Stomach (tissue), 9 donors: Measurements from ENCODE around the gene MTCL1. TPM values are rescaled to one million over a fixed set of nuclear protein-coding genes. Genes with fewer than 3 reads are reported as not detected.

Experiments used
- DNase-seq, 2 donors: peaks; one replicate each; pipeline versions ENCODE4 v3.0.0 to v3.0.0-alpha.2; 2013 to 2019
- H3K27ac ChIP-seq, 5 donors: fragments of 200-600 bp in 4 of 5; sonication (generic) in 4 of 5; one replicate each; pipeline ENCODE4 v1.5.1; 2013 to 2019; ENCODE audit warnings: mild to moderate bottlenecking in 1 of 5, moderate library complexity in 1 of 5
- H3K27me3 ChIP-seq, 3 donors: fragments of 200-600 bp; sonication (generic); one replicate each; pipeline ENCODE4 v1.5.1; 2017 to 2019; ENCODE audit warnings: mixed run types in 1 of 3
- H3K36me3 ChIP-seq, 4 donors: fragments of 200-600 bp; sonication (generic); 1 replicate in 3 of 4; 2 replicates in 1 of 4; pipeline ENCODE4 v1.5.1; 2016 to 2019
- H3K4me1 ChIP-seq, 4 donors: fragments of 200-600 bp; sonication (generic); one replicate each; pipeline ENCODE4 v1.5.1; 2016 to 2019
- H3K4me3 ChIP-seq, 4 donors: fragments of 200-600 bp; sonication (generic) in 3 of 4; one replicate each; pipeline ENCODE4 v1.5.1; 2016 to 2019; ENCODE audit warnings: mild to moderate bottlenecking in 1 of 4
- H3K9me3 ChIP-seq, 4 donors: fragments of 200-600 bp; sonication (generic); one replicate each; pipeline ENCODE4 v1.5.1; 2016 to 2019
- CTCF ChIP-seq, 7 experiments: fragments of 450-650 bp in 4 of 7; fragments of 200-600 bp in 3 of 7; sonication (generic) in 3 of 7; IDR thresholded peaks; one replicate each; pipeline ENCODE4 v1.5.1; 2016 to 2019; ENCODE audit warnings: antibody characterized with exemption in 7 of 7, control low read depth in 2 of 7, mild to moderate bottlenecking in 1 of 7
- EP300 ChIP-seq: sonication (generic); formaldehyde crosslinking; IDR thresholded peaks from one replicate; pipeline ENCODE4 v1.6.1; 2017; ENCODE audit warnings: antibody characterized with exemption
- POLR2A ChIP-seq, 4 donors: fragments of 450-650 bp; IDR thresholded peaks; one replicate each; pipeline ENCODE4 v1.6.1; 2016; ENCODE audit warnings: antibody characterized with exemption in 4 of 4, control low read depth in 2 of 4, mild to moderate bottlenecking in 1 of 4, moderate library complexity in 1 of 4
- POLR2AphosphoS5 ChIP-seq, 3 donors: sonication (generic); formaldehyde crosslinking; IDR thresholded peaks; one replicate each; pipeline ENCODE4 v1.6.1; 2016; ENCODE audit warnings: antibody characterized with exemption in 3 of 3
- WGBS, 5 donors: extraction: QIAGEN DNeasy Blood & Tissue Kit in 3 of 5; methylation state at CpG; one replicate each; pipeline versions ENCODE4 v1.1.5 to v1.1.7; 2013 to 2018; 5-methylcytosine and 5-hydroxymethylcytosine counted together
- intact Hi-C: fragments of 100-400 bp; cut with DNase I; formaldehyde crosslinking; loops from one replicate; pipeline ENCODE4 v1.15.1; 2023; ENCODE audit warnings: low total_unique reads
- polyA plus RNA-seq, 3 donors: library from polyadenylated mRNA; stranded (reverse); fragments of 200-250 nt; gene quantifications; one replicate each; pipeline ENCODE4 v1.2.3, GENCODE V29; 2013
- total RNA-seq, 5 donors: library from RNA; depleted of rRNA; stranded (reverse); fragments of >200 nt; gene quantifications; one replicate each; pipeline versions ENCODE4 v1.1.0 to v1.2.3, GENCODE V29; 2014 to 2016
- donor health status: healthy with polysubstance abuse.
- donor health status: Bipolar disorder and iron deficiency.
- donor health status: healthy.

MTCL1 gene
- total and polyA plus RNA-seq, 8 donors = 2.3 to 225 (median 20.5) TPM

- Histone ChIP-seq H3K27ac (peak overlapping the region in 1 of 5 donors; percentile 54), H3K4me1 (peaks cover 0 to 39% (median 19%) of the 10 kb centered on the region in 4 donors), H3K27me3 (no peaks in the 10 kb centered on the region), H3K9me3 (no peaks in the 10 kb centered on the region), H3K4me3 (no peak overlapping the region), H3K36me3 (peaks cover 0 to 20% (median 9%) of the 10 kb centered on the region in 4 donors)
- DNase-seq = no peak
- TF ChIP-seq CTCF (IDR thresholded peaks at IDR 0.05) (no peak), POLR2A (IDR thresholded peaks at IDR 0.05) (no peak), POLR2AphosphoS5 (IDR thresholded peaks at IDR 0.05) (no peak), EP300 (no peak)
- 79 to 89% (median 83%) methylated on average over 13 of the region's 13 CpGs for WGBS, 5 donors
- intact Hi-C loops = no loop called here
These were observed 11.8 kb downstream of the MTCL1 start for GRCh38 chr18:8717011-8717770.

- intact Hi-C loops = no loop called here
- no peak for DNase-seq
- Histone ChIP-seq H3K4me1 (peaks cover 0 to 33% (median 17%) of the 10 kb centered on the region in 4 donors), H3K36me3 (peaks cover 0 to 20% (median 9%) of the 10 kb centered on the region in 4 donors), H3K4me3 (no peak overlapping the region), H3K27ac (peak overlapping the region in 1 of 5 donors; percentile 11), H3K9me3 (no peaks in the 10 kb centered on the region), H3K27me3 (no peaks in the 10 kb centered on the region)
- TF ChIP-seq CTCF (IDR thresholded peaks at IDR 0.05) = no peak
- TF ChIP-seq EP300 = no peak
- no peak for TF ChIP-seq POLR2AphosphoS5 (IDR thresholded peaks at IDR 0.05)
- no peak for TF ChIP-seq POLR2A (IDR thresholded peaks at IDR 0.05)
- WGBS, 5 donors = 84 to 90% (median 87%) methylated on average over 16 of the region's 16 CpGs
These were observed 13.1 kb downstream of the MTCL1 start for GRCh38 chr18:8718401-8718913.

- no peak overlapping the region for H3K27ac ChIP-seq
- H3K27me3 ChIP-seq = no peaks in the 10 kb centered on the region
- H3K9me3 ChIP-seq = no peaks in the 10 kb centered on the region
- peaks cover 0 to 31% (median 17%) of the 10 kb centered on the region in 4 donors for H3K4me1 ChIP-seq
- H3K36me3 ChIP-seq = peaks cover 0 to 20% (median 9%) of the 10 kb centered on the region in 4 donors
- intact Hi-C loops = no loop called here
- WGBS, 5 donors = 22 to 51% (median 40%) methylated on average over 4 of the region's 4 CpGs
- TF ChIP-seq POLR2A (IDR thresholded peaks at IDR 0.05) = no peak
- TF ChIP-seq EP300 = no peak
- no peak for TF ChIP-seq CTCF (IDR thresholded peaks at IDR 0.05)
- no peak for TF ChIP-seq POLR2AphosphoS5 (IDR thresholded peaks at IDR 0.05)
- peak in 1 of 2 donors; percentile 32 for DNase-seq
- H3K4me3 ChIP-seq = no peak overlapping the region
These were observed 13.8 kb downstream of the MTCL1 start for GRCh38 chr18:8719192-8719591.

- no peaks in the 10 kb centered on the region for H3K27me3 ChIP-seq
- peak overlapping the region in 1 of 5 donors; percentile 4 for H3K27ac ChIP-seq
- peaks cover 0 to 31% (median 17%) of the 10 kb centered on the region in 4 donors for H3K4me1 ChIP-seq
- no peak for DNase-seq
- H3K36me3 ChIP-seq = peaks cover 0 to 20% (median 9%) of the 10 kb centered on the region in 4 donors
- TF ChIP-seq POLR2A (IDR thresholded peaks at IDR 0.05) (no peak), CTCF (IDR thresholded peaks at IDR 0.05) (no peak), POLR2AphosphoS5 (IDR thresholded peaks at IDR 0.05) (no peak), EP300 (no peak)
- no peak overlapping the region for H3K4me3 ChIP-seq
- 86 to 93% (median 90%) methylated on average over 7 of the region's 7 CpGs for WGBS, 5 donors
- H3K9me3 ChIP-seq = no peaks in the 10 kb centered on the region
- intact Hi-C loops = no loop called here
These were observed 14.8 kb downstream of the MTCL1 start for GRCh38 chr18:8720141-8720540.
